ENCODE results near the gene CARD10. TPM values are rescaled to one million over a fixed set of nuclear protein-coding genes. Genes with fewer than 3 reads are reported as not detected.

CARD10 gene
- total and polyA plus RNA-seq, 2 of the 13 experiments (the other 11 are each of a cell fraction or from before 2014, with no cell fraction given): 35.2 to 55.8 TPM

- no peaks in the 10 kb centered on the region for H3K9me3 ChIP-seq (ENCODE audit: low read length)
- POLR2A ChIA-PET: no interaction called here
- no TSS peak for BruUV-seq (replicated peaks)
- peaks cover 9% of the 10 kb centered on the region for H3K79me2 ChIP-seq (ENCODE audit: insufficient read depth, low read length)
- ATAC-seq (no peak), FAIRE-seq (no peak), DNase-seq (ENCODE audit: low spot score) (no peak)
- 93% methylated on average over 11 of the region's 11 CpGs for WGBS (ENCODE audit: low lambda C conversion rate)
- H3K27ac ChIP-seq (ENCODE audit: extremely low read length, insufficient read depth, low read length): no peak overlapping the region
- CTCF ChIA-PET (ENCODE audit: low intra/inter-chr PET ratio, low total read pairs): no interaction called here
- no peaks in the 10 kb centered on the region for H4K20me1 ChIP-seq (ENCODE audit: insufficient read depth, low read length)
- H2AFZ ChIP-seq (ENCODE audit: low read length): no peak overlapping the region
- no peaks in the 10 kb centered on the region for H3K27me3 ChIP-seq (ENCODE audit: control insufficient read depth in 1 of 2, insufficient read depth in 2 of 2, low read length in 2 of 2)
- TF ChIP-seq SP140L (CRISPR knock-in tag; IDR thresholded peaks at IDR 0.05; ENCODE audit: borderline replicate concordance): no peak
- no peak for TF ChIP-seq ZNF83 (CRISPR knock-in tag; IDR thresholded peaks at IDR 0.05; ENCODE audit: borderline replicate concordance)
- TF ChIP-seq ZBTB7B (CRISPR knock-in tag; IDR thresholded peaks at IDR 0.05): no peak
- no peak for TF ChIP-seq ZSCAN29 (CRISPR knock-in tag; conservative IDR thresholded peaks at IDR 0.05)
- no peak for TF ChIP-seq ZNF547 (CRISPR knock-in tag; IDR thresholded peaks at IDR 0.05)
- TF ChIP-seq TCF7L2 (IDR thresholded peaks at IDR 0.05; ENCODE audit: low read depth, low read length): no peak
- TF ChIP-seq AKNA (CRISPR knock-in tag; IDR thresholded peaks at IDR 0.05; ENCODE audit: borderline replicate concordance): no peak
- peaks cover 28% of the 10 kb centered on the region for H3K4me1 ChIP-seq (ENCODE audit: insufficient read depth, low read length)
- H3K4me3 ChIP-seq (replicated peaks in 1 of 3; ENCODE audit: insufficient read depth in 1 of 3, low read depth in 2 of 3, low read length in 3 of 3): no peak overlapping the region
- in situ Hi-C loops (cut with HindIII; ENCODE audit: extremely low pct_ligation_motif_present, low pct_unique_long_range_greater_than_20kb) (no loop called here), intact Hi-C loops (cut with micrococcal nuclease; ENCODE audit: unreplicated experiment) (no loop called here)
- no peak overlapping the region for H3K9ac ChIP-seq (ENCODE audit: insufficient read depth, low read depth, low read length)
- no peak overlapping the region for H3K4me2 ChIP-seq (ENCODE audit: low read depth, low read length)
- peaks cover 35 to 81% of the 10 kb centered on the region in 2 experiments for H3K36me3 ChIP-seq (replicated peaks in 1 of 2; ENCODE audit: control insufficient read depth in 1 of 2, insufficient read depth in 2 of 2, low read length in 2 of 2)
Measured at GRCh38 chr22:37496651-37497050, 22.6 kb downstream of the CARD10 start.

Measured in HepG2 (cell line).